IPS-18c (cell line): ENCODE data around the gene IRF4.

Experiments used
- H3K4me3 ChIP-seq: 2 replicates; pipeline ENCODE4 v1.7.0; 2013; ENCODE audit warnings: low read depth, mild to moderate bottlenecking, low read length, moderate library complexity; ENCODE audit not compliant: insufficient read depth
- H3K9me3 ChIP-seq: one replicate; pipeline ENCODE4 v1.6.1; 2013; ENCODE audit warnings: mild to moderate bottlenecking, low read length, moderate library complexity; ENCODE audit not compliant: control insufficient read depth, insufficient read depth

The IRF4 gene

DNA sequence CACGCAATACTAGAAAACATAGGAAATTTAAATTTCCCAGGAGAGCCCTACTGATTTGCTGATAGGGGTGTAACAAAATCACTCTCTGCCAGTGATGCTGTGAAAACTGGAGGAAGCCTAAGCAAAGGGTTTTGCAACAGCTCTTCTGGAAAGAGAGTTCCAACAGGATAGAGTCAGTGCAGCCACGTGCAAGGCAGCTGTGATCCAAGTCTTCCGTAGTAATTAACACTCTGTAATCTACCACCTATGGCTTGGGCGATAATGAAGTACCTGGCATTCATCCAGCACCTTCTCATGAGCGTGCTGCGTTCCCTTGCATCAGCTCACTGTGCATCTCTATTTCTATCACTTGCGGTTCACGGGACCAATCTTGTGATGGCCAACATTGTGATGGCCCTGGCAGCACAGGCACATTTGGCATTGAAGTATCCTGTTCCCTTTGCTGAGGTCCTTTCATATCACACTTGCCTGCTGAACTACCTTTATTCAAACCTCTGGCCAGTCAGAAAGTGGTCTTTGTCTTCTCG, 48.2 kb downstream of the IRF4 start:
- H3K9me3 ChIP-seq, result peaks cover 2% of the 10 kb centered on the region
- H3K4me3 ChIP-seq, result no peak overlapping the region

DNA sequence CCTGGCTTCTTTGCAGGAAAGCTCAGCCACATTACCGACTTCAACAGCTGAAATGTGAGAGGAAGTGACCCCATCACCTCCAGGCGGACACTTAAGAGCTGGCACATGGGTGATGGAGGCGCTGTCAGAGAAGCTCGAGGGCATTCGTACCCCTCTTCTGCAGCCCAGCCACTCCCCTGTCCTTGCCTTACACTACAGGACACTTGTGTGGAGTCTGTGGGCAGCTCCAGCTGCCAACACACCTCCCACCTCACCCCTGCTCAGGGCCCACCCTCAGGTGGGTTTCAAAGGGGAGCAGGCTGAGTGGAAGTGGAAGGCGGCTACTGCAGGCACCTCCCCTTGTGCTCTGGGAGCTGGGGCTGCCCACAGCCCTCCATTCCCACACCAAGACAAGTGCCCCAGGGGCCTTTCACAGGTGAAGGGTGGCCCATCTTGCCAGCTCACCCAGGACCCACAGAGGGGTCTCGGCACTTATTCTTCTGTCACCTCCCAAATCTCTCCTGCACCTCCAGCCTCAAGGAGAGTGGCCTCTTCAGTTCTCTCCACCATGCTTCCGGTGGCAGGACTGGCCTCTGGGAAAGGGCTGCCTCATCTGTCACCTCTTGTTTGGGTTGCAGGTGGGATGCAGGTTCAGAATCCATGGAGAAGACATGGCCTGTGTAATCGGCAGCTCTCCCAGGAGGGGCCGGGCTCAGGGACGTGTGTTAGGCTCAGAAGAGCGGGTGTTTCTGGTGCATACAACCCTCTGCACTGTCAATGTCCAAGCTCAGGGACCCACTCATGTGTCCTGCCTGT, 49.8 kb downstream of the IRF4 start:
- no peaks in the 10 kb centered on the region for H3K9me3 ChIP-seq
- H3K4me3 ChIP-seq, result no peak overlapping the region

DNA sequence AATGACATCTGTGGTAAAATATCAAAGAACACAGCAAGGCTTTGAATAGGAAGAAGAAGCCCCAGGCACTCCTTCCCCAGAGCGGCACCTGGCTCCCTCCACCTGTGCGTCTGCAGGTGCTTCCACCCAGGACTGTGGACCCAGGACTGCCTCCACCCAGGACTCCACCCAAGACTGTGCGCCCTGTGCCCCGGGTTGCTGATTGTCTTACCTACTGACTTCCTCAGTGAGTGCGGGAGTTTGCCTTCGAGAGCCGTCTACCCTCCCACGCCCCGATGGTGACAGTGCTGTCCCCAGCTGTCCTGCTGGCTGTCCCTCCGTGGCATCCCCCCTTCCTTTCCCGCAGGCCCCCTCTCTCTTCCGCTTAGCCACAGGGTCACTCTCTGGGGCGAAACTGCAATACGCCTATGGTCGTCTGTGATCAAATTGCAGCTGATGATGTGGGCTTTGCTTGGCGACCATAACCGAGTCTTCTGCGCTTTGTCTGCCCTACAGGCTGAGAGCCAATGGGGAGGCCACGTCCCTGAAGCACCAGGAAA, 52.1 kb downstream of the IRF4 start:
- H3K9me3 ChIP-seq, result no peaks in the 10 kb centered on the region
- H3K4me3 ChIP-seq, result no peak overlapping the region

DNA sequence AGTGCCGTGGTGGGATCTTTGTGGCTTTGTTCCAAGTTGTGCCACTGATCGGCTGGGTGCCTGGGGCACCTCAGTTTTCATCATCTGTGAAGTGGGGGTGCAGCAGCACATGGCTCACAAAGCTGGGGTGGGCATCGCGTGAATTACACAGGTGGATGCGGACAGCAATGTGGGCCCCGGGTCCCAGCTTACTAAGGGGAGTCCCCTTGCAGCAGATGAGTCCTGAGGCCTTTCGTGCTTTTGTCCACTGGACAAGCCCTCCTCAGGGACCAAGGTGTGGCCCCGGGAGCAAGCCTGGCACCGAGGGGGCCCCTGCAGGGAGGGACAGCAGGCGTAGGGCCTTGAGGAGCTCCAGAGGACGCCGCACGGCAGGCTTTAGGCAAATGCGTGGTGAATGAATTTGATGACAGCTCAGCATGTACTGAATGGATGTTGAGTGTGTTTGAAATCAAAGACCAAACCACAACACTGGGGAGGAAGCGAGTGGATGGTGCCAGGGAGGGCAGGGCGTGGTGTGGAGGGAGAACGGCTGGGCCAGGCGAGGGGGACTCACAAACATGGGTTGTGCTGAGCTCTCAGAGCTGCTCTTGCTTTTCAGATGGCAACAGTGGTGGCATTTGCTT, 53.2 kb downstream of the IRF4 start:
- H3K9me3 ChIP-seq, result peaks cover 4% of the 10 kb centered on the region

DNA sequence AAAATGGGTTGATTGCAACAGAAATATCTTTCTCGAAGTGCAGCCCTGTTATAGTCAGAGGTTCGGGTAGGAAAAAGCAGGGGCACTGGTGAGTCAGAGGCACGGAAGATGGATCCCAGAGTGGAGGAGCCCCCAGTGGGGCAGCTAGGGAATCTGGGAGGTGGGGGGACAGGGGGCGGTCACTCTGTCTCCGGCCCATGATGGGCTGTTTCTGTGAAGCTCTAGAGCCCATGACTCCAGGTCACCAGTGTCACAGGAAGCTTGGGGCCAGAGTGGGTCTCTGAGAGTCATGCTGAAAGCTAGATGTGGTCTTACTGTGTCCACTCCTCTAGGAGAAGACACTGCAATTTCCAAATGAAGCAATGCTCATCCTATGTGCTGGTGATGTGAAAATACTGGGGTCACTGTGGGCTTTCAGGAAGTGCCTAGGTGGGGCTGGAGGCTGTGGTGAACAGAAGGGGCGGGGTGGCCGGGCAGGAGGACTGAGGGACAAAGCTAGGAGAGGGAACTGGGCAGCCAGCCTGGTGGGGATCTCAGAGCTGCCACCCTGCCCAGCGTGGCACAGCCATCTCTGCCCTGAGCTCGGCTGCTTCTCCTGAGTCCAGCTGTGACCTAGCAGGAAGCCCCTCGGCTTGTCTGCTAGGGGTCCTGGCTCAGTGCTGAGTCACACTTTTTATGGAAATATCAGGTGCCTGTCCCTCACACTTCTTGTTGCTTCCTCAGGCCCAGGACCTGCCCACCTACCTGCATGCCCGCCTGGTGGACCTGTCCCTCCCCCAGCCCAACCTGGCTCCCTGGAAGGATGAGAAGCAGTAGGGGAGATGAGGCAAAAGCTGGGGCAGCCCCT, 54.2 kb downstream of the IRF4 start:
- H3K4me3 ChIP-seq, result no peak overlapping the region
- peaks cover 4% of the 10 kb centered on the region for H3K9me3 ChIP-seq

More for the DNA sequence above, 53.2 kb downstream of the IRF4 start:
- H3K4me3 ChIP-seq, result no peak overlapping the region

DNA sequence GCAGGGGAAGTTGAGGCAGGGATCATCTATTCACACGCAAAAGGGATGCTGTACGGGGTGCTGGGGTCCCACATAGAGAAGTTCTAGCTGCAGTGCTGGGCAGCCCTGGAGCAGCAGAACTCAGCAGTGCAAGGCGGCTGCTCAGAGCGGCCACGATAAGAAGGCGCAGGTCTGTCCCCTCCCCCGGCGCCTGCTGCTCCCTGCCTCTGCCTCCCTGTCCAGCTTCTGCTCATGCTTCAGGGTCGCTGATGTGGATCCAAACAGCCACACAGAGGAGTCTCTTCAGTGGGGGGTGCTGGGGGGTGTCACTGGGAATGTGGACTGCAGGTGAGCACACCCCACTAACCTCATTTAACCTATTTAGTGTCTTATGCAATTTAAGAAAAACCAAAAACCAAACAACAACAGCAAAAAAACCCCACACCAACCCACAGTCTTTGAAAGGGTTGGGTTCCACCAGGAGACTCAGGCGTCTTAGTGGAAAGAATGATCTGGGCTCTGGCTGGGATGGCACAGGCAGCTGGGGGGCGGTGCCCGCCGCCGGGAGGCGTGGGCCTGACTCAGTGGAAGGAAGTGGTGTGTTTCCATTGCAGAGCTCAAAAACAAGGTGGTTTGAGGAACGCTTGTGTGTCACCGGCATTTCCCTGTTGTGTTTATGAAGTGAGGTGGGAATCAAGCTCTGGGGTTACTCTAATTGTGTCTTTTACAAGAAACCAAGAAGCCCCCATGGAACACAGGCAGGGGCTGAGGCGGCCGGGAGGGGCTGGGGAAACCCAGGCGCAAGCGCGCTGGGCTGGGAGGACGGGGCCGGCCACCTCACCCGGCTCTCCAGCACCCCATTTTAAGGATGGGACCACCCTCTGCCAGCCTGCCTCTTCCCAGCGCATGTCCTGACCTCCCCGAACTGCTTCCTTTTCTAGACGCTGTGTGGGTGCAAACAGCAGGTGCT, 55.1 kb downstream of the IRF4 start:
- Histone ChIP-seq H3K9me3 (peaks cover 4% of the 10 kb centered on the region), H3K4me3 (no peak overlapping the region)

DNA sequence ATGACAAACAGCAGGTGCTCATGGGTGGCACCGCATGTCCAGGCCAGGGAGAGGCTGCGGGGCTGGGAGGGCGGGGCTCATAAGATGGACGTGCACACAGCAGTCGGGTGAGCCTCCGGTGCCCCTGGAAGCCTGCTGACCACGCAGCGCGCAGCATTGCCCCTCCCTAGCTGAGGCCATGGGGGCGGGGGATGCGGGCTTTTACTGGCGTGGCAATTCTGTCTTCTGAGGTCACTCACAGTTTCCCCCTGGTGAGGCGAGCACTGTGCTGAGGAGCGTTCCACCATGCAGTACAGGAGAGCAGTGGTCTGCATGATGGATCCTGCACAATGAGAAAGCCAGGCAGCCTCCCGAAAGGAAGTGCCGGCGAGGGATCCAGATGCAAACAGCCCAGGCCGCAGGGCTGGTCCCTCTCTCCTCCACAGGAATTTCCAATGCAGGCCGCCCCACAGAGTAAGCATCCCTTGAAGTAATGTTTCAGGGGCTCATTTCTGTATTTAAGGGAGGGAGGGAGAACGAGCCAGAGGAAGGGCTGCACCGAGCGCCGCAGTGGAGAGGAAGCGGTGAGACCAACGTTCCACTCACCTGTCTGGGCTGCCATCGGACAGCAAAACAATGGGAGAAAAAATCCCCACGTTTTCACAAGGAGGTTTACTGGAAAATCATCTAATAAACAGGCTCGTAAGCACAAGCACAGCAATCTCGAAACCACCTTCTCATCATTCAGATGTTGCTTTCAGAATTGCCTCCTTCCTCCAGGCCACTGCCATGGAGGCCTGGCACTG, 56.0 kb downstream of the IRF4 start:
- Histone ChIP-seq H3K9me3 (peaks cover 4% of the 10 kb centered on the region), H3K4me3 (no peak overlapping the region)

DNA sequence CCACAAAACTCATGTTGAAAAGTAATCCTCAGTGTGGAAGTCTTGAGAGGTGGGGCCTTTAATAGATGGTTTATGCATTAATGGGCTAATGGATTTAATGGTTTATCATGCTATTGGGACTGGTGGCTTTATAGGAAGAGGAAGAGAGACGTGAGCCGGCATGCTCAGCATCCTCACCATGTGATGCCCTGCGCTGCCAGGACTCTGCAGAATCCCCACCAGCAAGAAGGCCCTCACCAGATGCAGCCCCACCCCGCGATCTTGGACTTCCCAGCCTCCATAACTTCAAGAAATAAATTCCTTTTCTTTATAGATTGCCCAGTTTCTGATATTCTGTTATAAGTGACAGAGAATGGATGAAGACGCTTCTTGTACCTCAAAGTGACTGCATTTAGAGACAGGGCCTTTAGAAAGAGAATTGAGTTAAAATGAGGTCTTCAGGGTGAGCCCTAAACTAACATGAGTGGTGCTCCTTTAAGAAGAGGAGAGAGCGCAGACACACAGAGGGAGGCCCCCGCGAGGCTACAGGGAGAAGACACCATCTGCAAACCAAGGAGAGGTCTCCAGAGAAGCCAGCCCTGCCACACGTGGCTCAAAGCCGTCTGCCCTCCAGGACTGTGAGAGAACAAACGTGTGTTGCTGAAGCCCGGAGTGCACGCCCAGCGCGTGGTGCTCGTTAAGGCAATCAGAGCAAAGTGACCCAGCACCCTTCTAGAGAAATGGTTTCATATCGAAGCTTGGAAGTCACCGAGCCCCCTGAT, 56.9 kb downstream of the IRF4 start:
- Histone ChIP-seq H3K9me3 (peaks cover 4% of the 10 kb centered on the region), H3K4me3 (no peak overlapping the region)

DNA sequence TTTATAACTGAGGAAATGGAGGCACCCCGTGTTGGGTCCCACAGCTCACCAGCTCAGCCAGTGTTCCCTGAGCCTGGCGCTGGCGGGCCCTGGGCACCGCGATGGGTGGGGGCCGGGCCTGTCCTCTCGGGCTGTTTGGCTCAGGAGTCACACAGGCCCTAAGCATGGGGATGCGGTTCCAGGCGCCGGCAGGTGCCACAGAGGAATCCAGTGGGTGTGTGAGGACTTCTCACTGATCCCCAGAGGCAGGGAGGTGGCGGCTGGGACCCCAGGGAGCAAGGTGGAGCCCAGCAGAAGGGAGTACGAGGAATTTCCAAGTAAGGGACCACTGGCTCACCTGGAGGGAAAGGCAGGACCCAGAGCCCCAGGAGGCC, 57.5 kb downstream of the IRF4 start:
- Histone ChIP-seq H3K9me3 (peaks cover 4% of the 10 kb centered on the region), H3K4me3 (no peak overlapping the region)

DNA sequence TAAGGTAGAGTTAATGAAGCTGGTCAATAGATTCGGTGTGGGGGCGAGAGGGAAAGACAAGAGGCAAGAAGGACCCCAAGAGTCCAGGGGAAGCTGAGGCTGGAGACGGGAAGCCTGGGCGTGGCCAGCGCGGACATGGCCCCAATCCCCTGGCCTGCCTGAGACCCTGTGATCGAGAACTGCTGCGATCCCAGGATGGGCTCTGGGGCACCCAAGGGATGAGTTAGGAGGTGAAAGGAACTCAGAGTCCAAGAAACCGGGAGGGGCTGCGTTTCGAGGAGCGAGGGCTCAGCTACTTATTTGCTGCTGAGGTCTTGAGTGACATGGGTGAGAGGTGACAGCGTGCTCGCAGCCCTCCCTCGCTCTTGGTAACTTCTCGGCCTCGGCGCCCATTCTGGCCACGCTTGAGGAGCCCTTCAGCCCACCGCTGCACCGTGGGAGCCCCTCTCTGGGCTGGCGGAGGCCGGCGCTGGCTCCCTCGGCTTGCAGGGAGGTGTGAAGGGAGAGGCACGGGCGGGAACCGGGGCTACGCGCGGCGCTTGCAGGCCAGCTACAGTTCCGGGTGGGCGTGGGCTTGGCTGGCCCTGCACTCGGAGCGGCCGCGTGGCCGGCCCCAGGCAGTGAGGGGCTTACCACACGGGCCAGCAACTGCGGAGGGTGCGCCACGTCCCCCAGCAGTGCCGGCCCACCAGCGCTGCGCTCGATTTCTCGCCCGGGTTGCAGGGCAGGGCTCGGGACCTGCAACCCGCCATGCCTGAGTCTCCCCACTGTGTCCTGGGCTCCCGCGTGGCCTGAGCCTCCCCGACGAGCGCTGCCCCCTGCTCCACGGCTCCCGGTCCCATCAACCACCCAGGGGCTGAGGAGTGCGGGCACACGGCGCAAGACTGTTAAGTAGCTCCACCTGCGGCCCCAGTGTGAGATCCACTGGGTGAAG, 58.2 kb downstream of the IRF4 start:
- H3K9me3 ChIP-seq, result peaks cover 4% of the 10 kb centered on the region
- H3K4me3 ChIP-seq, result no peak overlapping the region

DNA sequence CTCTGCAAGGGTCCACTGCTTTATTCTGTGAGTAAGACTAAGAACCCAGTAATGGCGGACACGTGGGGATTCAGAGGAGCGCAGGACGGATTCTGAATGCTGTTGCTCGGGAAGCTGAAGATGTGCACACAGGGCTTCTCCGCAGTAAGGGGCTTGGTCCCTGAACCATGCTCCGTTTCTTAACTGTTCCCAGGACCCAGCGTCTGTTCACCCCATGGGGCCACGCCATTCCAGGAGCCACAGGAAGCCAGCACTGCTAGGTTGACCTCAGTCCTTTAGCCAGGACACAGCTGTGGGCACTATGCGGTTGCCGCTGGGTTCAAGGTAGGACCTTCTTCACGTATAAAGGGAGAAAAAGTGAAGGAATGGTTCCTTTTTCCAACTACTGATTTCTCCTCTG, 59.8 kb downstream of the IRF4 start:
- H3K4me3 ChIP-seq, result no peak overlapping the region

DNA sequence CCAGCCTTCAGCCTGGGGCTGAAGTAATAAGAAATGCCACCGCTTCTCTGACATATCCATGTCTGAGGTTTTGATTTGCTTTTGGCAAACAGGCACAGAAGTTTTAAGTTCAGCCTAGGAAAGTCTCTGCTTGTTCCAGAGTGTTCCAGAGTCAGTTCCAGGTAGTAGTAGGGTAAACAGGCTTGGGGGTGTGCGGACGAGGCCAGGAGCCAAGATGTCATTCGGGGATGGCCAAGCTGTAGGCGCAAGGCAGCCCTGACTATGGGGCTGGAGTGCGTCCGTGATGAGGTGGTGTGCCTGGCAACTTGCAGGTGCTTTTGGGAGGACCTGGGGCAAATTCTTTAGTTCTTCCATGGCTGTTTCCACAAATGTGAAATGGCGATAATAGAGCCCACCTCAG, 60.3 kb downstream of the IRF4 start:
- H3K9me3 ChIP-seq, result peaks cover 4% of the 10 kb centered on the region

More for the DNA sequence above, 59.8 kb downstream of the IRF4 start:
- peaks cover 4% of the 10 kb centered on the region for H3K9me3 ChIP-seq

DNA sequence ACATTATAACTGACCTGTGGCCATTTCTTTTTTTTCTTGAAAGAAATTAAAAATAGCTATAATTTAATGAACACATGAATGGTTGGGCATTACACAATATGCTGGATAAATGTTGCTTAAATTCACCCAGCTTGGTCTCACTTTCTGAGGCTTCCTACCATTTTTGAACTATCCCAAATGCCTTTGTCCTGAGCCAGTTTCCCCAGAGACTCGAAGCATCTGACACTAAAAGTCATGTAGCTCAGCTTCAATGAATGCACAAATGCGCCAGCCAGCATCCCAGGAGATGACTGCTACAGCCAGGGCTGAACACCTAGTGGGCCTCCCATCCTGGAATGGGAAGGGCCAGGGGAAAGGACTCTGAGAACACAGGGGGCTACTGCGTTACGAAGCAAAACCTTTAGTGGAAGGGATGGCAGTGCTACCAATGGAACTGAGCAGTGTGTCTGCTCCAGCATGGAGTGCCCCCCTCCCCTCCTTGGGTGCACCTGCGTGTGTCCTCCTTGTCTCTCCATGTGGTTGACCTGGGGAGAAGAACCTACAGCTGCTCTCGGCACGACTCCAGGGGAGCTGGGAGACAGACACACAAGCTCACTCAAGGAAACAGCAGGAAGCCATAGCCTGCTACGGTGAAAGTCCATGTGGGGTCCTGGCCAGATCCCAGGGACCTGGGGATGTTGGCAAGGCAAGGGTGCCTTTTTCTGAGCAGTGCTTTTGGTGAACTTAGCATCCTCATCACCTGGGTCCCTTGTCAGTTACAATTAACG, 60.9 kb downstream of the IRF4 start:
- no peak overlapping the region for H3K4me3 ChIP-seq

More for the DNA sequence above, 60.3 kb downstream of the IRF4 start:
- no peak overlapping the region for H3K4me3 ChIP-seq

DNA sequence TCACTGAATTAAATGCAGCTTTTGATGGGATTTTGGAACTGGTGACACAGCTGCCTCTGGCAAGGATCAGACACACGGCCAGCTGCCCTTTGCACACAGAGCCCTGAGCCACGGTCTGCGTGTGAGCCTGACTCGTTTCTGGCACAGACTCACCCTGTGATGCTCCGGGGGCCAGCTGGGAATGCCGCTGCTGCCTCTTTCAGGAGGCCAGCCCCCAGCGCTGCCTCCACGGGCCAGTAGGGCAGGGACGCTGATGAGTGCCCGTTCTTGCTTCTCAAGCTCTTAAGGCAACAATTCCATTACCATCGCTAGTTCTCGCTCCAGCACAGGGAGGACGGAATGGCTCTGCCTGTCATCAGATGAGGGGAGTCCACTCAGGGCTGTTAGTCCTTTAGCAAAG, 61.6 kb downstream of the IRF4 start:
- H3K4me3 ChIP-seq, result no peak overlapping the region

More for the DNA sequence above, 60.9 kb downstream of the IRF4 start:
- peaks cover 4% of the 10 kb centered on the region for H3K9me3 ChIP-seq

More for the DNA sequence above, 61.6 kb downstream of the IRF4 start:
- H3K9me3 ChIP-seq, result peaks cover 4% of the 10 kb centered on the region
